Mononuclear cell (primary cell): ENCODE results near the gene TEX101. TPM values are rescaled to one million over a fixed set of nuclear protein-coding genes. Genes with fewer than 3 reads are reported as not detected.
"Not testable (repeated sequence)": the region's sequence is repeated elsewhere in the genome, so short reads cannot be mapped to it uniquely, and the experiment has no call there.

ENCODE experiments used
- H3K27me3 ChIP-seq: 2 replicates; pipeline ENCODE4 v1.6.0; 2011; ENCODE audit warnings: low read length, control low read depth; ENCODE audit not compliant: insufficient read depth
- H3K4me1 ChIP-seq: 2 replicates; pipeline ENCODE4 v1.5.1; 2011; ENCODE audit warnings: mild to moderate bottlenecking, low read length, control low read depth; ENCODE audit not compliant: insufficient read depth
- H3K4me3 ChIP-seq: 2 replicates; pipeline ENCODE4 v1.5.1; 2011; ENCODE audit warnings: mild to moderate bottlenecking, low read length, moderate library complexity
- H3K9me3 ChIP-seq: 2 replicates; pipeline ENCODE4 v1.5.1; 2011; ENCODE audit warnings: low read depth, mild to moderate bottlenecking, control low read depth, low read length
- total RNA-seq: library from RNA; depleted of rRNA; stranded (reverse); fragments of >200 nt; gene quantifications from one replicate; pipeline ENCODE4 v1.2.3, GENCODE V29; 2012

TEX101 gene, protein sequence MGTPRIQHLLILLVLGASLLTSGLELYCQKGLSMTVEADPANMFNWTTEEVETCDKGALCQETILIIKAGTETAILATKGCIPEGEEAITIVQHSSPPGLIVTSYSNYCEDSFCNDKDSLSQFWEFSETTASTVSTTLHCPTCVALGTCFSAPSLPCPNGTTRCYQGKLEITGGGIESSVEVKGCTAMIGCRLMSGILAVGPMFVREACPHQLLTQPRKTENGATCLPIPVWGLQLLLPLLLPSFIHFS
- total RNA-seq: 0.10 TPM

DNA sequence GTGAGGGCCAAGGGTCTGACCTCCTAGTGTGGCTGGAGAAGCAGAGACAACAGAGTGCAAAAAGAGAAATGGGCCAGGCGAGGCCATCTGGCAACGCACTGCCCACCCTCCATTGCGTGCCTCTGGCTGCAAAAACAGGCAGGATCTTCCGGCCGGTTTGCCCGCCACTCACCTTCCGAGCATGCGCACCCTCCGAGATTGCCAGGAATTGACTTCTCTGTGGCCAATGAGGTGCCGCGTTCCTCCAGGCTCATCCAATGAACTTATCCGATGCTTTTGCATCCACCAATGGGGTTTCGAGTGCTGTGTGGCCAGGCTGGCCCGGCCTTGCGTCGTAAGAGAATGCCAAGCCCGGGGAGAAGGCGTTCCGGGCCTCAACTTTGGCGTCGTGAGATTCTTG, at the start of gene TEX101:
Gene TEX101 (plus strand): TSS at position 337 of the 400 bp plus-strand sequence. CDS start 1,030 bp downstream, outside the sequence.
- Histone ChIP-seq H3K4me3 (no peak within 1 kb of the TSS), H3K9me3 (no peaks in the 10 kb centered on the region), H3K27me3 (no peaks in the 10 kb centered on the region), H3K4me1 (peaks cover 5% of the 10 kb centered on the region)

DNA sequence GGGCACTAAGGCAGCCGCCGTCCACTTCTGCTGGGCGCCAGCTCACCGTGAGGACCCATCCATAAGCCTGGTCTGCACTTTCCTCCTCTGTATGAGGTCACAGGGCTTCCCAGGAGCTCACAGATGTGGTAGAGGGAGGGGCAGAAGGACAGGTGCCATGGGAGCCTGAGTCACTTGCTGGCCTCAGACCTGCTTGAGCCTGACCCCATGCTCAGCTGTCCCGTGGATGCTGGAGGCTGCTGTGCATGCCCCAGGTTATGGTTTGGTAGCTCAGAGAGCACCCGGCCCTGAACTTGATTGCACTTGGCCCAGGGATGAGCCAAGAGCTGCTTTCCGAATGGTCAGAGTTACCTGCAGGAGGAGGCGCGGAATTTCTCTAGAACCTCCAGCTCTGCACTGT, 49.0 kb upstream of the TEX101 start:
- H3K27me3 ChIP-seq, H3K9me3 ChIP-seq, H3K4me3 ChIP-seq: not testable (repeated sequence)

DNA sequence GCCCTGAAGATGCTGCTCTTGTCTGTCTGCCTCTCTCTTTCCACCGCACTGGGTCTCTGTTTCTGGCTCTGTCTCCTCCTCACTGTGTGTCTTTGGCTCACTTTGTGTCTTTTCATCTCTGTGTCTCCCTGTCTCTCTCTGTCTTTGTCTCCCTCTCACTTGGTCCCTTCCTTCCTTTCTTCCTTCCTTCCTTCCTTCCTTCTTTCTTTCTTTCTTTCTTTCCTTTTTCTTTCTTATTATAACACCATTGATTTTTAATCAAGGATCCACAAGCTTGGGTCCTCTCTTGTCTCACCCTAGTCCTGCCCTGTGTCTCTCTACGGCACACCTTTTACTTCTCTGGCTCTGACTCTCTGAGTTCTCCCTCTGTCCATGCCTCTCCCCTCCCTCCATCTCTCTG, 46.9 kb upstream of the TEX101 start:
- Histone ChIP-seq H3K9me3 (no peaks in the 10 kb centered on the region), H3K4me3 (no peak overlapping the region), H3K27me3 (no peaks in the 10 kb centered on the region), H3K4me1 (no peaks in the 10 kb centered on the region)

More for the DNA sequence above, 49.0 kb upstream of the TEX101 start:
- not testable (repeated sequence) for H3K4me1 ChIP-seq

DNA sequence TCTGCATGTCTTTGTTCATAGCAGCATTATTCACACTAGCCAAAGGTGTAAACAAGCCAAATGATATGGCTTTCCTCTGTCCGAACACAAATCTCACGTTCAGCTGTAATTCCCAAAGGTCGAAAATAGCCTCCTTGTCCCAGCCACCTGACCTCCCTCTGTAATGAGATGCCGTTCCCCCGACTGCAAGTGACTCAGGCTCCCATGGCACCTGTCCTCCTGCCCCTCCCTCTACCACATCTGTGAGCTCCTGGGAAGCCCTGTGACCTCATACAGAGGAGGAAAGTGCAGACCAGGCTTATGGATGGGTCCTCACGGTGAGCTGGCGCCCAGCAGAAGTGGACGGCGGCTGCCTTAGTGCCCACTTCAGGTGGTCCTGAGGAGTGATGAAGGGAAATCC, 45.8 kb upstream of the TEX101 start:
- H3K27me3 ChIP-seq, H3K9me3 ChIP-seq, H3K4me1 ChIP-seq, H3K4me3 ChIP-seq: not testable (repeated sequence)

DNA sequence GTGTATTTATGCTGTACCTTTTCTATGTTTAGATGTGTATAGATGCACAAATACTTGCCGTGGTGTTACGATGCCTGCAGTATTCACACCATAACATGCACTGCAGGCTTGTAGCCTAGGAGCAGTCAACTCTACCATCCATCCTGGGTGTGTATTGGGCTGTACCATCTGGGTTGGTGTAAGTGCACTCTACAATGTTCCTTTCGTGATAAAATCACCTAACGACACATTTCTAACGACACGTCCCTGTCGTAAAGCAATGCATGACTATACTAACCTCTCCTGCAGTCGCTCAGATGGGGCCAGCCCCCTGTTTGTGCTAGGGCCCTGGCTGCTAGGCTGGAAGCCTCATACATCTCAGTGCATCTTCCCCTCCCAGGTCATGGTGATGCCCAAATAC, 42.8 kb upstream of the TEX101 start:
- no peak overlapping the region for H3K4me3 ChIP-seq
- no peaks in the 10 kb centered on the region for H3K9me3 ChIP-seq
- no peaks in the 10 kb centered on the region for H3K4me1 ChIP-seq
- H3K27me3 ChIP-seq: no peaks in the 10 kb centered on the region

DNA sequence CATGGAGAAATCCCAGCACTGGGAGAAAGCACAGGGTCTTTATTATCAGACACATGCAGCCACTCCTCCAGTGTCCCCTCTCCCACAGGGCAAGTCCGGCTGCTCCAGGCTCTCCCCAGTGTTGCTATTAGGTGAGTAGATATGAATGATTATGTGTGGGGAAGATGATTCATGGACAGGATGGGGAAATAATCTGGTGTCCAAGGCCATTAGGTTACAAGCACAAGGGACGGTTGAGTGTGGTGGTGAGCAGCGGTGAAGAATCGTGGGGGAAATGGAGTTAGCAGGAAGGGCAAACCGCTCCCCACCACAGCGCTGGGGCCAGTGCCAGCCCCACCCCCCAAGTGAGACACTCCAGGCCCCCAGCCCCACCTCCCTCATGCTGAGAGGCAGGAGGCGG, 42.2 kb upstream of the TEX101 start:
- Histone ChIP-seq H3K4me1 (no peaks in the 10 kb centered on the region), H3K27me3 (no peaks in the 10 kb centered on the region), H3K4me3 (no peak overlapping the region), H3K9me3 (no peaks in the 10 kb centered on the region)

DNA sequence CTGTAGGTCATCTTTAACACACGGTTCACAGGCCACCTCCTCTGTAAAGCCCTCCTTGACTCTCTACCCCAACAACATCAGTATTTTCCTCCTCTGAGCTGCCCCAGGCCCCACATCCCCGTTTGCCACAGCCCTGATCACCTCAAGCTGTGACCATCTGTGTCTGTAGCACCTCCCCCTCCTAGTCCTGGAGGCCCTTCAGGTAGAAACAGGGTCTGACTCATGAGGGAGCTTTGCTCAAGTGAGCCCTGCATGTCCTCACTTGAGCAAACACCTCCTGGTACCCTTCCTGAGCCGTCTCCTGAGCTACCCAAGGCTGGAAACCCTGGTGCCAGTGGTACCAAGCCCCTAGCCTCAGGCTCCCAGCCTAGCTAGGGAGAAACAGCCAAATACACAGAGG, 37.1 kb upstream of the TEX101 start:
- H3K27me3 ChIP-seq, H3K9me3 ChIP-seq, H3K4me3 ChIP-seq, H3K4me1 ChIP-seq: not testable (repeated sequence)

DNA sequence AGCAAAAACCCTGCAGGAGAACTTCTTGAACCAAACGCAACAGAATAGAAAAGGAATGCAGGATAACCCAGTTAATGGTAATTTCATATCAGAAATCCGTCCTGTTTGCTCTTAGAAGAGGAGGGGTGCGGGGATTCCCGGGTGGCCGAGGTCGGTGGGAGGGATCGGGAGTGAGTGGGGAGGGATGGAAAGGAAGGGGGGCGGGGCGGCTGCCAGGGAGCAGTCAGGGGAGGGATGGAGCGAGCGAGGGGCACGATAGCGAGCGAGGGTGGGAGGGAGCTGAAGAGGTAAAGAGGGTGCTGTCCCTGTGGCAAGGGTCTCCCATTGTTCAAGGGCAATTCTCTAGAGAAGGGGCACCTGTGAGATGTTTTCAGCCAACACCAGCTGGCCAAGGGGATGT, 34.7 kb upstream of the TEX101 start:
- Histone ChIP-seq H3K4me3 (no peak overlapping the region), H3K27me3 (no peaks in the 10 kb centered on the region)

DNA sequence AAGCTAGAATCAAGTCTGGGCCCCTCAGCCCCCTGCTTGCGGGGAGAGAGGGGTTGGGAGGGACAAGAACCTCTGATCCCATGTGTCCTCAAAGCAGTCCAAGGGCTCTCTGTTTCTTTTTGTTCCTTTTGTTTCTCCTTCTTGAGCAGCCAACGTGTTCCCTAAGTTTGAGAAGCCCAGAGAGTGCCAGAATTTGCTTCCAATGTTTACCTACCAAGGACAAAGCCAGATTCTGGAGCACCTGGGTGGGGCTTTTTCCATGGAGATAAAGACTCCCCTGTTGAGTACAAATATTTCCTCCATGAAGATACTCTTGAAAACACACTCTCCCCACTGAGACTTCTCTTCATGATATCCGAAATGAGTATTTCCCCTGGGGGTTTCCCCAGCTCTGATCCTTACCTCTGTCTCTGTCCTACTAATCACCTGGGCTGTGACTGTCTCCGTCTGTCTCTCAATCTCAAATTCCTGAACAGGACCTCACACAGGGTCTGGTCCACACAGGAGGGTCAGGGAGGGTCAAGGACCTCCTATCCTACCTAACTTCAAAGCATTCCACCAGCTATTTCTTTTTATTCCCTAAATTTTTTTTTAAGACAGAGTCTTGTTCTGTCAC, 33.8 kb upstream of the TEX101 start:
- no peaks in the 10 kb centered on the region for H3K9me3 ChIP-seq
- no peaks in the 10 kb centered on the region for H3K27me3 ChIP-seq
- H3K4me3 ChIP-seq: no peak overlapping the region
- no peaks in the 10 kb centered on the region for H3K4me1 ChIP-seq

More for the DNA sequence above, 34.7 kb upstream of the TEX101 start:
- H3K4me1 ChIP-seq: no peaks in the 10 kb centered on the region
- H3K9me3 ChIP-seq: no peaks in the 10 kb centered on the region

DNA sequence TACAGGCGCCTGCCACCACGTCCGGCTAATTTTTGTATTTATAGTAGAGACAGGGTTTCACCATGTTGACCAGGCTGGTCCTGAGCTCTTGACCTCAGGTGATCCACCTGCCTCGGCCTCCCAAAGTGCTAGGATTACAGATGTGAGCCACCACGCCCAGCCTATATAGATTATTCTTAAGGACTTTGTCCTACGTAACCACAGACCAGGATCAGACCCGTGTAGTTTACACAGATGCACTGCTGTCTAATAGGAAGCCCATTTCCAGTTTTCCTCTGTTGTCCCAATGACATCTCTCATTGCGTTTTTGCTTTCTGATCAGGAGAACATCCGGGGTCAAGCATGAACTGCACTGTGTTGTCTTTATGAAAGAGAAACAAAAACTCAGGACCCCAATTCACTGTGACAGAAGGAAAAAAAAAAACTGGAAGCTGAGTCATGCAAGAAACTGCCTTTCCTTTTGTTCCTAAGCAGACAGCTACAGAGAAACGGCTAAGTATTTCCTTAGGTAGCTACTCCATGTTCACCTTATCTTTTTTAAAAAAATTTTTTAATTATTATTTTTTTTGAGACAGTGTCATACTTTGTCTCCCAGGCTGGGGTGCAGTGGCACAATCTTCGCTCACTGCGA, 32.0 kb upstream of the TEX101 start:
- H3K9me3 ChIP-seq, H3K27me3 ChIP-seq, H3K4me3 ChIP-seq, H3K4me1 ChIP-seq: not testable (repeated sequence)

DNA sequence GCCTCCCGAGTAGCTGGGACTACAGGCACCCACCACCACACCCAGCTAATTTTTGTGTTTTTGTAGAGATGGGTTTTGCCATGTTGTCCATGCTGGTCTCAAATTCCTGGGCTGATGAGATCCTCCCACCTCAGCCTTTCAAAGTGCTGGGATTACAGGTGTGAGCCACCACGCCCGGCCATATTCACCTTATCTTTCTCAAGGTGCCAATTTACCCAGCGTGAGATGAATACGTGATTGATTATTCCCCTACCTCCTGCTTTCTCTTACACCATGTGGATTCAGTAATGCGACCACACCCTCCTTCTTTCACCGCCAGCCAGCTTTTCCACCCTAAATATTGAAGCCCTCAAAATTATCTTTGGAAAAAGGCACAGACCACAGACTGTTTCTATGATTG, 31.4 kb upstream of the TEX101 start:
- not testable (repeated sequence) for H3K9me3 ChIP-seq, H3K4me3 ChIP-seq, H3K4me1 ChIP-seq, H3K27me3 ChIP-seq

DNA sequence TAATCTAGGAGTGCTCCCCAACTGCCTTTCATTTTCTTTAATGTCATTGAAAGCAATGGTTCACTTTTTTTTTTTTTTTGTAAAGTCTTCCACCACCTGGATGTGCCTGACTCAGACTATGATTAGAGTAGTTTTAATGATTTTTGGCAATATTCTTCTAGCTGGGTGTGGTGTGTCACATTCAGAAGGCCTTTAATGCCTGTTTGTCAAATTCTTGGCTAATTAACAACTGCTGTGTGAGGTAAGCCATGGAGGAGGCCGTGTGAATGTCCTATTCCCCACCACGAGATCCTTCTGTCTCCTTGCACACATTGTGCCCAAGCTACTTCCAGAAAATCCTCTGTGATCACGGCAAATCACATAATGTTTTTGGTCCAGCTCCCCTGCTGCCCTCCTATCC, 30.9 kb upstream of the TEX101 start:
- not testable (repeated sequence) for H3K27me3 ChIP-seq, H3K9me3 ChIP-seq, H3K4me1 ChIP-seq, H3K4me3 ChIP-seq

DNA sequence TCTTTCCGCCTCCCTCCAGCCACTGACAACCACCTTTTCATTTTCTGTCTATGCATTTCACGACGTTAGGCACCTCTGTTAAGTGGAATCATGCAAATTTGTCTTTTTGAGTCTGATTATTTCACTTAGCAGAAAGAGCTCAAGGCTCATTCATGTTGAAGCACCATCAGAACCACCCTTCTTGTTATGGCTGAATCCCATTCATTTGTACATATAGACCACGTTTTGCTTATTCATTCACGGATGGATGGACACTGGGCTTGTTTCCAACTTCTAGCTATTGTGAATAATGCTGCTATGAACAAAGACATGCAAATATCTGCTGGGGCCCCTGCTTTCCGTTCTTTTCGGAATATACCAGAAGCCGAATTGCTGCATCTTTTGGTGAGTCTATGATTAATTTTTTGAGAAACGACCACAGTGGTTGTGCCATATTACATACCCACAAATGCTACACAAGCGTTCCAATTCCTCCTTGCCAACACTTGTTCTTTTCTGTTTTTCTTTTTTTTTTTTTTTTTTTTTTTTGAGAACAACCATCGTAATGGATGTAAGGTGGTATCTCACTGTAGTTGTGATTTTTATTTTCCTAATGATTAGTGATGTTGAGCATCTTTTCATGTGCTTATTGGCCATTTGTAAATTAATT, 23.7 kb upstream of the TEX101 start:
- H3K4me1 ChIP-seq, H3K27me3 ChIP-seq, H3K4me3 ChIP-seq, H3K9me3 ChIP-seq: not testable (repeated sequence)

DNA sequence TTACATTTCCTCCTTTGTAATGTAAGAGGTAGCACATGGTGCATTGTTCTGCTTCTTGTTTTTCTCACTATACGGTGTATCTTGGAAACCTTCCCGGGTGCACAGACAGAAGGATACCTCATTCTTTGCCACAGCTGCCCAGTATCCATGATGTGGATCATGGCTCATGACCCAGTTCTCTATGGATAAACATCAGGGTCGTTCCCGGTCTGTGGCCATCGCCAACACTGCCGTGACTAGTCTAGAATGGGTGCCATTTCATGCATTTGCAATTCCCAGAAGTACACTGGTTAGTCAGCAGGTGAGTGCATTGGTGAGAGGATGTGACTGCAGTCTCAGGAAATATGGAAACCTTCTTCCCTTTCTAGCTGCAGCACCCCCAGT, 23.1 kb upstream of the TEX101 start:
- not testable (repeated sequence) for H3K4me1 ChIP-seq, H3K9me3 ChIP-seq, H3K4me3 ChIP-seq, H3K27me3 ChIP-seq

DNA sequence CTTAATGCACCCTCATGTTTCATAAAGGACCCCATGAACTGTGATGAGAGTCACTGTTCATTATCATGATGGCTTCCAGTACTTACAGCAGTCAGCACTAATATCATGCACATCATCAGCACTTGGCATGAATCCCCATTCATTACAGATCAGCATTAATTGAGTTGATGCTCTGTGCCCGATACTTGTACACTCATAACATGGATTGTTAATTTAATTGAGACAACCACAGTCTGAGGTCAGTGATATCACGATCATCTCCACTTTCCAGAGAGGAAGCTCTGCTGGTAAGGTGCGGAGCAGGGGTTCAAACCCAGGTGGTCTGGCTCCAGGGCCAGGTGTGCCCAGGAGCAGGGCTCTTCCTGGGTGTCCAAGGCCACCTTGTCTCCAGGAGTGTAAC, 21.2 kb upstream of the TEX101 start:
- not testable (repeated sequence) for H3K27me3 ChIP-seq, H3K9me3 ChIP-seq, H3K4me1 ChIP-seq, H3K4me3 ChIP-seq

DNA sequence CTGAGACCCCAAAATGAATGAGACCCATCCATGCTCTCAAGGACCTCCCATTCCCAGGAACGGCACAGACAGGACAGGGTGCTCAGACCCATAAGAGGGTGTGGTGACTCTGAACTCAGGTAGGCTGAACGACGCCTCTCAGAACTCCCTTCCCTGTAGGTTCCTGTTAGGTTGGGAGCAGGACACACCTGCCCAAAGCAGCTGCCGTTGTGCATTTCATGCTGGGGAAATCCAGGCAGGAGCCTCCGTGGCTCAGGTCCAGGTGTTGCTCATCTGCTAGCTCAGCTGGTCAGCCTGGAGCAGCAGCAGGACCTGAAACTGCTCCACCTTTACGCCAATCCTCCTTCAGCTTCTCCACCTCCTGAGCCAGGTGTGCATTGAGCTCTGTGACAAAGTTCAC, 19.1 kb upstream of the TEX101 start:
- Histone ChIP-seq H3K27me3 (no peaks in the 10 kb centered on the region), H3K4me3 (no peak overlapping the region)

More for the DNA sequence above, 19.1 kb upstream of the TEX101 start:
- no peaks in the 10 kb centered on the region for H3K4me1 ChIP-seq
- H3K9me3 ChIP-seq: no peaks in the 10 kb centered on the region
